Lower lobe of right lung (tissue), 2 donors: ENCODE data around the gene MTA1. TPM values are rescaled to one million over a fixed set of nuclear protein-coding genes. Genes with fewer than 3 reads are reported as not detected.
A peak's percentile ranks its signal among the peaks of the same experiment; 100 is the strongest.

ENCODE experiments used
- ATAC-seq, 2 donors: fragments of 200-7000 bp; cut with Tn5 transposase; one replicate each; pipeline ENCODE4 v1.9.1; 2020 to 2022; ENCODE audit warnings: mild to moderate bottlenecking in 2 of 2, moderate library complexity in 2 of 2
- DNase-seq: peaks from one replicate; pipeline ENCODE4 v3.0.0-alpha.2; 2020
- H3K27ac ChIP-seq: fragments of 200-600 bp; one replicate; pipeline ENCODE4 v1.8.0; 2022
- H3K27me3 ChIP-seq: fragments of 200-600 bp; one replicate; pipeline ENCODE4 v1.8.0; 2022; ENCODE audit warnings: low read depth
- H3K36me3 ChIP-seq: fragments of 200-600 bp; one replicate; pipeline ENCODE4 v1.8.0; 2022; ENCODE audit warnings: mild to moderate bottlenecking
- H3K4me1 ChIP-seq: fragments of 200-600 bp; one replicate; pipeline ENCODE4 v1.8.0; 2022
- H3K4me3 ChIP-seq: fragments of 200-600 bp; one replicate; pipeline ENCODE4 v1.8.0; 2022; ENCODE audit warnings: mild to moderate bottlenecking
- H3K9me3 ChIP-seq: fragments of 200-600 bp; one replicate; pipeline ENCODE4 v1.8.0; 2022
- intact Hi-C: fragments of 100-400 bp; cut with DNase I; formaldehyde crosslinking; loops from one replicate; pipeline ENCODE4 v1.11.0; 2022
- long read RNA-seq: library from polyadenylated mRNA; unstranded; transcript quantifications from one replicate; pipeline ENCODE4 v2.0.0, GENCODE V29; 2021
- total RNA-seq: library from RNA; stranded (reverse); fragmentation: NEBNext Ultra II Directional; extraction: Animal tissue kit (Norgen Biotek cat#: 25700); gene quantifications from one replicate; pipeline ENCODE4 v1.2.1, GENCODE V29; 2021
- TF ChIP-seq, protein P1 (sequence below): fragments of 200-600 bp; IDR thresholded peaks from one replicate; pipeline ENCODE4 v1.8.0; 2022; ENCODE audit warnings: antibody characterized with exemption, mild to moderate bottlenecking
- donor health status: DM: no; HTN: yes; CAD: no; lungs with severe emphysema.

MTA1 gene
- 69.7 TPM for total RNA-seq
- long read RNA-seq, transcript MTA1-212 (2 exons, 700 nt) = major isoform, 11 of 54 reads
- long read RNA-seq, transcript MTA1-201 (21 exons, 2,876 nt) = major isoform, 11 of 54 reads
- long read RNA-seq, partial matches to known transcripts = 12 of 54 reads
- long read RNA-seq, other reads (novel, unspliced or antisense) = 15 of 54 reads

DNA sequence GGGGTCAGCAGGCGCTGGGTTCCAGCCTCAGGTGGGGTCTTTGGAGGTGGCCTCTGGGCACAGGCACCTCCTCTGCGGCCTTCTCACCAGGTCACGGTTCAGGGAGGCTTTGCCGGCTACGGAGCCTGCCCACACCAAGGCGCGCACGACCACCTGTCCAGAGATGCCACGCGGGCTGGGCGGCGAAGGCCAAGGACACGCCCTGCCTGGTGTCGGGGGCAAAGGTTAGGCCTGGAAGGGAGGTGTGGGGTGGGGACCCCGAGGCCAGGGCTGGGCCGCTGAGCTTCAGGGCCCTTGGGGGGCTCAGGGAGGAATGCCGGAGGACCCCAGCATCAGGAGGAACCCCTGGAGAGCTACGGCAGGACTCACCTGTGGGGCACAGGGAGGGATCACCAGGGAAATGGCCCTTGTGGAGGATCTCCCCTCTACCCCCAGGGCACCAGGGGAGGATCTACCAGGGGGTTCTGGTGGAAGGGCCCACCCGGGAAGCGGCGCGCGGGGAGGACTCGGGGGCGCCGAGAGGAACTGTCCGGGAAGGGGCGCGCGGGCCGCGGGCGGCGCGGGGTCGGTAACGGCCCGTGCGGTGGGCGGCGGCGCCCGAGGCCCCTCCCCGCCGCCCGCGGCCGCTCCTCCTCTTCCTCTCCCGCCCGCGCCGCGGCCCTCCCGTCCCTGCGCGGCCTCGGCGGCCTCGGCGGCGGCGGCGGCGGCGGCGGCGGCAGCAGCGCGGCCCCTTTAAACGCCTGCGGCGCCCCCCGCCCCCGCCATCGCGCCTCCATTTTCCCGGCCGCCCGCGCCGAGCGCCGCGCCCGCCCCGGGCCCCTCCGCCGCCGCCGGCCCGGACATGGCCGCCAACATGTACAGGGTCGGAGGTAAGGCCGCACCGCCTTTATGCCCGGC lies at the start of gene MTA1:
Gene MTA1 (plus strand): TSS at position 633 of the 897 bp plus-strand sequence. CDS start 209 bp downstream, at position 842.
- H3K4me3 ChIP-seq = peak within 1 kb of the TSS; percentile 75
- DNase-seq (no peak), ATAC-seq (peak; percentile 62 to 74)
- H3K36me3 ChIP-seq = no peaks in the 10 kb centered on the region
- H3K27ac ChIP-seq = peak within 1 kb of the TSS; percentile 76
- H3K4me1 ChIP-seq = peaks cover 42% of the 10 kb centered on the region
- TF ChIP-seq, protein P1, sequence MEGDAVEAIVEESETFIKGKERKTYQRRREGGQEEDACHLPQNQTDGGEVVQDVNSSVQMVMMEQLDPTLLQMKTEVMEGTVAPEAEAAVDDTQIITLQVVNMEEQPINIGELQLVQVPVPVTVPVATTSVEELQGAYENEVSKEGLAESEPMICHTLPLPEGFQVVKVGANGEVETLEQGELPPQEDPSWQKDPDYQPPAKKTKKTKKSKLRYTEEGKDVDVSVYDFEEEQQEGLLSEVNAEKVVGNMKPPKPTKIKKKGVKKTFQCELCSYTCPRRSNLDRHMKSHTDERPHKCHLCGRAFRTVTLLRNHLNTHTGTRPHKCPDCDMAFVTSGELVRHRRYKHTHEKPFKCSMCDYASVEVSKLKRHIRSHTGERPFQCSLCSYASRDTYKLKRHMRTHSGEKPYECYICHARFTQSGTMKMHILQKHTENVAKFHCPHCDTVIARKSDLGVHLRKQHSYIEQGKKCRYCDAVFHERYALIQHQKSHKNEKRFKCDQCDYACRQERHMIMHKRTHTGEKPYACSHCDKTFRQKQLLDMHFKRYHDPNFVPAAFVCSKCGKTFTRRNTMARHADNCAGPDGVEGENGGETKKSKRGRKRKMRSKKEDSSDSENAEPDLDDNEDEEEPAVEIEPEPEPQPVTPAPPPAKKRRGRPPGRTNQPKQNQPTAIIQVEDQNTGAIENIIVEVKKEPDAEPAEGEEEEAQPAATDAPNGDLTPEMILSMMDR = no peak
- H3K27me3 ChIP-seq = no peaks in the 10 kb centered on the region
- no peaks in the 10 kb centered on the region for H3K9me3 ChIP-seq
- intact Hi-C loops = no loop called here

DNA sequence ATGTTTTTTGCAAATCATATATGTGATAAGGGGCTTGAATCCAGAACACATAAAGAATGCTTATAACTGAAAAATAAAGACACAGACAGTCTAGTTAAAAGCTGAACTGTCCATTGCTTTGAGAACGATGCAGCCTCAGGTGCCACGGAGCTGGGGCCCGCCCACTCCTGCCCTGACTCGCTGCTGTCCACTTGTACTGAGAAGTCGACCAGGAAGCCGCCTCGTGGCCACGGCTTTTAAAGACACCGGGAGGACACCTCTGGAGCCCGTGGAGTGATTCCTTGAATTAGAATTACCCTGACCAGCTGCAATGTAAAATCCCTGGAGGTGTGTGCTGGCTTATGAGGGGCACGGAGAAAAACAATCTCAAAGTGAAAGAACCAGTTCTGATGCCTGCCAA lies 45.2 kb upstream of the MTA1 start:
- TF ChIP-seq, protein P1 = no peak
- Histone ChIP-seq H3K27ac (no peak overlapping the region), H3K36me3 (peaks cover 6% of the 10 kb centered on the region), H3K9me3 (no peaks in the 10 kb centered on the region), H3K4me3 (no peak overlapping the region), H3K4me1 (no peaks in the 10 kb centered on the region), H3K27me3 (no peaks in the 10 kb centered on the region)
- intact Hi-C loops = no loop called here
- ATAC-seq (peak in 1 of 2 donors; percentile 60), DNase-seq (no peak)

DNA sequence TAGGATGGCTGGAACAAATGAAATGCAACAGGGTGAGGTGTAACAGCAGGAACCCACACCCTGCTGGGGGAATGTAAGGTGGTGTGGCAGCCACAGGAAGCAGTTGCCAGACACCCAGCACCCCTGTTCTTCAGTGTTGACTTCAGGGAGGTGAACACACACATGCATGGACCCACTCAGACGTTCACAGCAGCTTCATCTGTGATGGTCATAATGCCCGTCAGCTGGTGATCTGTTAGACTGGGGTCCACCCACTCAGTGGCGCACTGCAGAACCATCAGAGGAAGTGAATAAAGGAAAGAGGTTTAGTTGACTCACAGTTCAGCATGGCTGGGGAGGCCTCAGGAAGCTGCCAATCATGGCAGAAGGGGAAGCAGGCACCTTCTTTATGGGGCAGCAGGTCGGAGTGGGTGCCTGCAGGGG lies 44.0 kb upstream of the MTA1 start:
- TF ChIP-seq, protein P1 = no peak
- Histone ChIP-seq H3K36me3 (peaks cover 9% of the 10 kb centered on the region), H3K27ac (no peak overlapping the region), H3K4me1 (no peaks in the 10 kb centered on the region), H3K4me3 (no peak overlapping the region), H3K27me3 (no peaks in the 10 kb centered on the region), H3K9me3 (no peaks in the 10 kb centered on the region)
- ATAC-seq (no peak), DNase-seq (no peak)
- intact Hi-C loops = no loop called here

DNA sequence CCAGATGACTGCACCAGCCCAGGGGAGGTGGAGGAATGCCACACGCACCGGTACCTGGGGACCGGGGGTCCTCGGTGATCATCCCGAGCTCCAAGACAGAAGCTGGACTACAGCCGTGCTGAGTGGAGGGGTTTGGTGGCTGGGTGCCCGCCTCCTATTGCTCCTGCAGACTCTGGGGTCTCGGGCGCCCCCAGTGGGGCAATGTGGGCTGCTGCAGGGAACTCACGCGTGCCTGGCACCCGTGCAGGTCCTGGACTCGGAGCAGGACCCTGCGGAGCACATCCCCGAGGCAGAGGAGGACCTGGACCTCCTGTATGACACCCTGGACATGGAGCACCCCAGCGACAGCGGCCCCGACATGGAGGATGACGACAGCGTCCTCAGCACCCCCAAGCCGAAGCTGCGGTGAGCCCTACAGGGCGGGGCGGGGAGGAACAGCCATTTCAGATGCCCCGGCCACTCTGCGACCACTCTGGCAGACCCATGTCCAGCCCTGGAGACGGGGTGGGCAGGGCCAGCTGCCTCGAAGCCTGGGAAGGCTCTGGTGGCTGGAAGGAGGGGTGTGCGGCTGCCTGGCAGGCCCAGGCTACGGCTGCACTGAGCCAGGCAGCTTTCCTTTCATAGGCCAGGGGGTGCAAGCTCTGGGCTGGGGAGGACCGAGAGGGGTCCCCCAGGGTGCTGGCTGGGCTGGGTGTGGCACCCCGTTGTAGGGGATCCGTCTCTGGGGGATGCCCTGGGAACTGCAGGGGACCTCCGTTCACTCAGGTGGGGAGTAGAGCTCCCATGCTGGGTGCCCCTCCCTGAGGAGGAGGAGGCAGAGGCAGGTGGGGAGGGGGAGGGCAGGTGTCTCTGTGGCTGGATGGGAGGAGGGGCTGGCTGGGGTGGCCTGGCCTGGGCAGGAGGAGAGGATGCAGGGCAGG lies 42.8 kb upstream of the MTA1 start:
- H3K9me3 ChIP-seq = no peaks in the 10 kb centered on the region
- intact Hi-C loops = no loop called here
- TF ChIP-seq, protein P1 = no peak
- H3K4me3 ChIP-seq = no peak overlapping the region
- H3K4me1 ChIP-seq = no peaks in the 10 kb centered on the region
- ATAC-seq (peak in 1 of 2 donors; percentile 13), DNase-seq (no peak)
- no peak overlapping the region for H3K27ac ChIP-seq
- H3K36me3 ChIP-seq = peaks cover 16% of the 10 kb centered on the region
- no peaks in the 10 kb centered on the region for H3K27me3 ChIP-seq

DNA sequence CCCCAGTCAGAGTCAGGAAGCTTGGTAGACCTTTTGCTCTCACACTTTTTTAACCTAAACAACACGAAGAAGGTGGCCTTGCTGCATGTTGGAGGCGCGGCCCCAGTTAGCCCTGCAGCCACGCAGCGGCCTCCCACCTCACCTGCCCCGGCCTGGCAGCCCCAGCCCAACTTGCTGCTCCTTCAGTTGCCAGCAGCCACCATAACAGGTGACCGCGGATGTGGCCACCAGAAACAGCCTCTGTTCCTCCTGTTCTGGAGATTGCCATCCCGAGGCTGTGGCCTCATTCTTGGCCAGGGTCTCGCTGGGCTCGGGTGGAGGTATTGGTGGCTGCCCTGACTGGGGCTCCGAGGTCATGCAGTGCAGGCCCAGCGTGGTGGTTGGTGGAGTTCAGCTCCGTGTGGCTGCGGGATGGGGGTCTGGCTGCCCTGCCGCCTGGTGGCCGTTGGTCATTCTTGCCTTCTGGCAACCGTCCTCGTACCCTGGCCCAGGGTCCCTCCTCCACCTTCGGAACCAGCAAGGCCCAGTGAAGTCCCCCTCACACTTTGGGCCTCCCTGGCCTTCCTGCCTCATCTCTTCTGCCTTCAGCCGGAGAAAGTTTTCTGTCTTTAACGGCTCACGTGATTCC lies 42.0 kb upstream of the MTA1 start:
- peaks cover 25% of the 10 kb centered on the region for H3K36me3 ChIP-seq
- ATAC-seq (no peak), DNase-seq (no peak)
- no peaks in the 10 kb centered on the region for H3K27me3 ChIP-seq
- H3K27ac ChIP-seq = no peak overlapping the region
- no peaks in the 10 kb centered on the region for H3K4me1 ChIP-seq
- TF ChIP-seq, protein P1 = no peak
- no peak overlapping the region for H3K4me3 ChIP-seq
- intact Hi-C loops = no loop called here
- no peaks in the 10 kb centered on the region for H3K9me3 ChIP-seq
